Measurements from ENCODE around the gene SERPINB10.

Gene SERPINB10

GRCh38 chr18:63907664-63908063 is at the start of gene SERPINB10:
Gene SERPINB10, plus strand, starts transcription at chr18:63907958. Its CDS starts 7,553 bp downstream, at chr18:63915511.
- Mint-ChIP-seq H3K9me3 (no peaks in the 10 kb centered on the region), H3K36me3 (no peaks in the 10 kb centered on the region), H3K4me1 (peaks cover 4% of the 10 kb centered on the region), H3K27ac (no peak within 1 kb of the TSS), H3K27me3 (peaks cover 5% of the 10 kb centered on the region), H3K4me3 (no peak within 1 kb of the TSS)
- ATAC-seq (ENCODE audit: low read depth) (no peak), DNase-seq (ENCODE audit: low spot score in 2 of 2) (no peak)

- ATAC-seq (ENCODE audit: low read depth) (no peak), DNase-seq (ENCODE audit: low spot score in 2 of 2) (no peak)
- Mint-ChIP-seq H3K9me3 (peaks cover 4% of the 10 kb centered on the region), H3K4me1 (no peaks in the 10 kb centered on the region), H3K27me3 (peaks cover 6% of the 10 kb centered on the region), H3K27ac (no peak overlapping the region), H3K36me3 (no peaks in the 10 kb centered on the region), H3K4me3 (no peak overlapping the region)
Observed at GRCh38 chr18:63858456-63858855, 49.3 kb upstream of the SERPINB10 start.

- Mint-ChIP-seq H3K4me1 (no peaks in the 10 kb centered on the region), H3K4me3 (no peak overlapping the region), H3K36me3 (no peaks in the 10 kb centered on the region), H3K27me3 (peaks cover 6% of the 10 kb centered on the region), H3K27ac (no peak overlapping the region), H3K9me3 (peaks cover 3% of the 10 kb centered on the region)
- ATAC-seq (ENCODE audit: low read depth) (no peak), DNase-seq (ENCODE audit: low spot score in 2 of 2) (no peak)
Observed at GRCh38 chr18:63859781-63860475, 47.8 kb upstream of the SERPINB10 start.

- H3K27ac Mint-ChIP-seq = no peak overlapping the region
- peaks cover 1% of the 10 kb centered on the region for H3K9me3 Mint-ChIP-seq
- H3K4me1 Mint-ChIP-seq = no peaks in the 10 kb centered on the region
Observed at GRCh38 chr18:63860531-63860930, 47.2 kb upstream of the SERPINB10 start.

GRCh38 chr18:63867368-63868125 is 40.2 kb upstream of the SERPINB10 start:
- no peak for ATAC-seq (ENCODE audit: low read depth)
- peaks cover 2% of the 10 kb centered on the region for H3K27me3 Mint-ChIP-seq

More at GRCh38 chr18:63860531-63860930, 47.2 kb upstream of the SERPINB10 start:
- DNase-seq (ENCODE audit: low spot score in 2 of 2) (no peak), ATAC-seq (ENCODE audit: low read depth) (no peak)
- Mint-ChIP-seq H3K36me3 (no peaks in the 10 kb centered on the region), H3K4me3 (no peak overlapping the region), H3K27me3 (peaks cover 6% of the 10 kb centered on the region)

GRCh38 chr18:63868546-63868945 is 39.2 kb upstream of the SERPINB10 start:
- H3K4me1 Mint-ChIP-seq = no peaks in the 10 kb centered on the region
- H3K9me3 Mint-ChIP-seq = no peaks in the 10 kb centered on the region
- H3K27me3 Mint-ChIP-seq = peaks cover 2% of the 10 kb centered on the region
- no peak overlapping the region for H3K4me3 Mint-ChIP-seq
- no peaks in the 10 kb centered on the region for H3K36me3 Mint-ChIP-seq
- no peak for DNase-seq (ENCODE audit: low spot score in 2 of 2)
- no peak for ATAC-seq (ENCODE audit: low read depth)
- H3K27ac Mint-ChIP-seq = no peak overlapping the region

More at GRCh38 chr18:63867368-63868125, 40.2 kb upstream of the SERPINB10 start:
- Mint-ChIP-seq H3K27ac (no peak overlapping the region), H3K36me3 (no peaks in the 10 kb centered on the region), H3K4me3 (no peak overlapping the region), H3K9me3 (peaks cover 1% of the 10 kb centered on the region), H3K4me1 (no peaks in the 10 kb centered on the region)
- no peak for DNase-seq (ENCODE audit: low spot score in 2 of 2)

GRCh38 chr18:63869374-63869773 is 38.4 kb upstream of the SERPINB10 start:
- DNase-seq (ENCODE audit: low spot score in 2 of 2) (no peak), ATAC-seq (ENCODE audit: low read depth) (no peak)
- Mint-ChIP-seq H3K36me3 (no peaks in the 10 kb centered on the region), H3K27ac (no peak overlapping the region), H3K27me3 (peaks cover 3% of the 10 kb centered on the region), H3K4me1 (no peaks in the 10 kb centered on the region), H3K4me3 (no peak overlapping the region), H3K9me3 (no peaks in the 10 kb centered on the region)

- H3K4me3 Mint-ChIP-seq = no peak overlapping the region
- H3K4me1 Mint-ChIP-seq = no peaks in the 10 kb centered on the region
- no peaks in the 10 kb centered on the region for H3K9me3 Mint-ChIP-seq
- no peak overlapping the region for H3K27ac Mint-ChIP-seq
- peaks cover 4% of the 10 kb centered on the region for H3K27me3 Mint-ChIP-seq
- DNase-seq (ENCODE audit: low spot score in 2 of 2) (no peak), ATAC-seq (ENCODE audit: low read depth) (no peak)
- no peaks in the 10 kb centered on the region for H3K36me3 Mint-ChIP-seq
Observed at GRCh38 chr18:63869851-63870250, 37.9 kb upstream of the SERPINB10 start.

GRCh38 chr18:63871836-63872235 is 35.9 kb upstream of the SERPINB10 start:
- Mint-ChIP-seq H3K4me3 (no peak overlapping the region), H3K27ac (no peak overlapping the region), H3K36me3 (no peaks in the 10 kb centered on the region), H3K27me3 (peaks cover 5% of the 10 kb centered on the region), H3K9me3 (peaks cover 2% of the 10 kb centered on the region), H3K4me1 (no peaks in the 10 kb centered on the region)
- no peak for DNase-seq (ENCODE audit: low spot score in 2 of 2)
- ATAC-seq (ENCODE audit: low read depth) = no peak

- no peaks in the 10 kb centered on the region for H3K36me3 Mint-ChIP-seq
Observed at GRCh38 chr18:63872586-63872985, 35.2 kb upstream of the SERPINB10 start.

GRCh38 chr18:63878343-63878742 is 29.4 kb upstream of the SERPINB10 start:
- Mint-ChIP-seq H3K4me1 (no peaks in the 10 kb centered on the region), H3K27ac (no peak overlapping the region), H3K9me3 (peaks cover 2% of the 10 kb centered on the region), H3K36me3 (no peaks in the 10 kb centered on the region), H3K4me3 (no peak overlapping the region), H3K27me3 (peaks cover 5% of the 10 kb centered on the region)
- DNase-seq (ENCODE audit: low spot score in 2 of 2) (no peak), ATAC-seq (ENCODE audit: low read depth) (no peak)

More at GRCh38 chr18:63872586-63872985, 35.2 kb upstream of the SERPINB10 start:
- no peak for ATAC-seq (ENCODE audit: low read depth)
- Mint-ChIP-seq H3K4me1 (no peaks in the 10 kb centered on the region), H3K9me3 (peaks cover 2% of the 10 kb centered on the region), H3K27ac (no peak overlapping the region), H3K27me3 (peaks cover 5% of the 10 kb centered on the region), H3K4me3 (no peak overlapping the region)
- no peak for DNase-seq (ENCODE audit: low spot score in 2 of 2)

- no peak for DNase-seq (ENCODE audit: low spot score in 2 of 2)
- no peak for ATAC-seq (ENCODE audit: low read depth)
- no peaks in the 10 kb centered on the region for H3K36me3 Mint-ChIP-seq
- H3K27ac Mint-ChIP-seq = no peak overlapping the region
- no peak overlapping the region for H3K4me3 Mint-ChIP-seq
- peaks cover 5% of the 10 kb centered on the region for H3K27me3 Mint-ChIP-seq
- H3K9me3 Mint-ChIP-seq = peaks cover 2% of the 10 kb centered on the region
- H3K4me1 Mint-ChIP-seq = no peaks in the 10 kb centered on the region
Observed at GRCh38 chr18:63878925-63879324, 28.8 kb upstream of the SERPINB10 start.

GRCh38 chr18:63879709-63880108 is 28.0 kb upstream of the SERPINB10 start:
- H3K9me3 Mint-ChIP-seq = peaks cover 2% of the 10 kb centered on the region
- H3K4me1 Mint-ChIP-seq = no peaks in the 10 kb centered on the region
- no peak overlapping the region for H3K4me3 Mint-ChIP-seq
- no peak overlapping the region for H3K27ac Mint-ChIP-seq
- peaks cover 7% of the 10 kb centered on the region for H3K27me3 Mint-ChIP-seq
- DNase-seq (ENCODE audit: low spot score in 2 of 2) (no peak), ATAC-seq (ENCODE audit: low read depth) (no peak)
- H3K36me3 Mint-ChIP-seq = no peaks in the 10 kb centered on the region

GRCh38 chr18:63881851-63882250 is 25.9 kb upstream of the SERPINB10 start:
- no peak for DNase-seq (ENCODE audit: low spot score in 2 of 2)
- peaks cover 9% of the 10 kb centered on the region for H3K27me3 Mint-ChIP-seq
- no peak for ATAC-seq (ENCODE audit: low read depth)
- no peak overlapping the region for H3K27ac Mint-ChIP-seq
- no peaks in the 10 kb centered on the region for H3K36me3 Mint-ChIP-seq
- H3K4me1 Mint-ChIP-seq = no peaks in the 10 kb centered on the region
- no peak overlapping the region for H3K4me3 Mint-ChIP-seq
- no peaks in the 10 kb centered on the region for H3K9me3 Mint-ChIP-seq
